K562 (cell line): ENCODE results near the gene ELF1. TPM values are rescaled to one million over a fixed set of nuclear protein-coding genes. Genes with fewer than 3 reads are reported as not detected.

Source experiments
- HNRNPLL ChIP-seq: fragments of 200-400 bp; formaldehyde crosslinking; IDR thresholded peaks from 2 replicates; pipeline ENCODE4 v1.6.1; 2017; ENCODE audit warnings: low read length, low read depth, mild to moderate bottlenecking; ENCODE audit not compliant: poor library complexity, severe bottlenecking
- ID3 ChIP-seq, 2 experiments: fragments of 250-450 bp in 1 of 2; fragments of 450-650 bp in 1 of 2; sonication (Bioruptor Pico) in 1 of 2; IDR thresholded peaks; 2 replicates each; pipeline versions ENCODE4 v1.6.1 to v1.8.0; 2016 to 2021; ENCODE audit warnings: mild to moderate bottlenecking in 2 of 2, moderate library complexity in 2 of 2, missing compliant biosample characterization in 1 of 2, missing genetic modification characterization in 1 of 2
- MTA2 ChIP-seq: fragments of 450-650 bp; IDR thresholded peaks from 2 replicates; pipeline ENCODE4 v1.6.1; 2016; ENCODE audit warnings: low read depth
- MYC ChIP-seq, 2 experiments: fragments of 250-450 bp in 1 of 2; sonication (Bioruptor Pico) in 1 of 2; IDR thresholded peaks; 2 replicates each; pipeline versions ENCODE4 v1.5.1 to v1.6.1; 2012 to 2021; ENCODE audit warnings: low read depth in 2 of 2, borderline replicate concordance in 1 of 2, improper control_type of control experiment in 1 of 2, low read length in 1 of 2, mild to moderate bottlenecking in 1 of 2, moderate library complexity in 1 of 2
- NCOR1 ChIP-seq: fragments of 450-650 bp; IDR thresholded peaks from 2 replicates; pipeline ENCODE4 v1.6.1; 2016; ENCODE audit warnings: mild to moderate bottlenecking, moderate library complexity
- PML ChIP-seq: IDR thresholded peaks from 2 replicates; pipeline ENCODE4 v1.6.1; 2012; ENCODE audit warnings: low read length, inconsistent platforms
- RBM22 ChIP-seq: fragments of 200-400 bp; formaldehyde crosslinking; IDR thresholded peaks from 2 replicates; pipeline ENCODE4 v1.6.1; 2018; ENCODE audit warnings: low read length, low read depth; ENCODE audit not compliant: poor library complexity, severe bottlenecking
- REST ChIP-seq, 2 experiments: fragments of 450-650 bp; formaldehyde crosslinking in 1 of 2; IDR thresholded peaks; 2 replicates each; pipeline versions ENCODE4 v1.4.0 to v1.6.1; 2014 to 2020; ENCODE audit warnings: mild to moderate bottlenecking in 2 of 2, borderline replicate concordance in 1 of 2, low read depth in 1 of 2
- TOE1 ChIP-seq, 2 experiments: fragments of 450-650 bp in 1 of 2; sonication (generic) in 1 of 2; formaldehyde crosslinking in 1 of 2; IDR thresholded peaks; 2 replicates each; pipeline versions ENCODE4 v1.7.1 to v1.8.0; 2016 to 2022; ENCODE audit warnings: borderline replicate concordance in 2 of 2, mild to moderate bottlenecking in 2 of 2, antibody characterized with exemption in 1 of 2, inconsistent platforms in 1 of 2, low read depth in 1 of 2, missing genetic modification reagents in 1 of 2, moderate library complexity in 1 of 2
- ZNF76 ChIP-seq: fragments of 250-450 bp; sonication (Bioruptor Pico); IDR thresholded peaks from 2 replicates; pipeline ENCODE4 v1.4.0; 2020; ENCODE audit warnings: mild to moderate bottlenecking, moderate library complexity, borderline replicate concordance
- polyA plus RNA-seq, 8 experiments: library from polyadenylated mRNA; depleted of rRNA in 4 of 8; stranded (reverse) in 5 of 8; unstranded in 3 of 8; fragments of >200 nt; fragmentation: Nextera tagmentation in 2 of 8; fragmentation: Illumina TruSeq in 1 of 8; extraction: Ambion mirVana in 2 of 8; extraction: Trizol in 1 of 8; gene quantifications; 2 replicates each; pipeline versions ENCODE4 v1.2.1 to v1.2.3, GENCODE V29; 2011 to 2014; ENCODE audit warnings: inconsistent platforms in 1 of 8, missing spikeins in 1 of 8
- total RNA-seq, 7 experiments: library from RNA; depleted of rRNA in 6 of 7; stranded (reverse); fragments of >200 nt in 6 of 7; fragmentation: Illumina TruSeq in 2 of 7; extraction: Trizol in 2 of 7; gene quantifications; 2 replicates each; pipeline versions ENCODE4 v1.2.1 to v1.2.3, GENCODE V29; 2011 to 2021; ENCODE audit warnings: low replicate concordance in 1 of 7
- TF ChIP-seq, protein P1 (sequence below): sonication (generic); formaldehyde crosslinking; IDR thresholded peaks from 2 replicates; pipeline ENCODE4 v1.8.1; 2022; ENCODE audit warnings: missing genetic modification reagents
- TF ChIP-seq, protein P2 (sequence below): fragments of 250-450 bp; sonication (Bioruptor Pico); IDR thresholded peaks from 2 replicates; pipeline ENCODE4 v1.5.1; 2021; ENCODE audit warnings: mild to moderate bottlenecking

The ELF1 gene
- total and polyA plus RNA-seq, 9 of the 15 experiments (the other 6 are each of a cell fraction or from before 2014, with no cell fraction given), result 24.7 to 54.4 (median 33.4) TPM

DNA sequence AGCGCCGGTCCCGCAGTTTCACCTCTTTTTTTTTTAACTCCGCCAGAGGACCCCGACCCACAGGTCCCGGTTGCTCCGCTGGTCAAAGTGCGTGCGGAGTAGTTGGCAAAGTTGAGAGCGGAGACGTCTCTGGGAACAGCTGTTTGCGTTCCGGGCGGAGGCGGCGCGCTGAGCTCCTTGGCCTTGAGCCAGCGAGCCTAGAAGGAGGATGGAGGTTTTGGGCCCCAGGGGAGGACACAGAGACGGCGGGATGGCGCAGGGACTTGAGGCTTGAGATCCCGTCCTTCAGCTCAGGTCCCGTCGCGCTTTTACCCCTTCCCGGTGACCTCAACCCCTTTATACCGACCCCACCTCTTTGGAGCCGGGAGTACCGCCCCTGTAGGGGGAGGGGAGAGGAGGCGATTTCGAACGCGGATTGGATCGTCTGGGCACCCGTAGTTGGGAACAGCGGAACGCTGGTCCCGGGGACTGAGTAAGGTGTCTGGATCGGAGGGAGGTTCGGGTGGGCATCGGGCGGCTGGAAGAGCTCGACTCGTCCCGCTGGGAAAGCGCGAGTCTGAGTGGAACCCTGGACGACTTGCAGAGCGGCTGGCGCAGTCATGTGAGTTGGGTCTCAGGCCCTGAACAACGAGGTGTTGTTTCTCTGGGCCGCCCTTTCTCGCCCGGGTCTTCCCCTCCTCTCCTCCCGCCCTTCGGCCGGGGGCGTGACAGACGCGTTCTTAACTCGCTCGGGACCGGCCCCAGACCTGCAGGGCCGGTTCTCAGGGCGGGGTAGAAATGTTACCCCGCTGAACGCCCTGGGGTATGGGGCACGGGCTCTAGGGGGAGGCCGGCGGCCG, 42.2 kb upstream of the ELF1 start, which contains the start of gene WBP4 (continued):
- TF ChIP-seq, protein P1, sequence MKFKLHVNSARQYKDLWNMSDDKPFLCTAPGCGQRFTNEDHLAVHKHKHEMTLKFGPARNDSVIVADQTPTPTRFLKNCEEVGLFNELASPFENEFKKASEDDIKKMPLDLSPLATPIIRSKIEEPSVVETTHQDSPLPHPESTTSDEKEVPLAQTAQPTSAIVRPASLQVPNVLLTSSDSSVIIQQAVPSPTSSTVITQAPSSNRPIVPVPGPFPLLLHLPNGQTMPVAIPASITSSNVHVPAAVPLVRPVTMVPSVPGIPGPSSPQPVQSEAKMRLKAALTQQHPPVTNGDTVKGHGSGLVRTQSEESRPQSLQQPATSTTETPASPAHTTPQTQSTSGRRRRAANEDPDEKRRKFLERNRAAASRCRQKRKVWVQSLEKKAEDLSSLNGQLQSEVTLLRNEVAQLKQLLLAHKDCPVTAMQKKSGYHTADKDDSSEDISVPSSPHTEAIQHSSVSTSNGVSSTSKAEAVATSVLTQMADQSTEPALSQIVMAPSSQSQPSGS (CRISPR knock-in tag), result no peak
- TF ChIP-seq RBM22 (no peak), MYC (IDR thresholded peaks at IDR 0.05; ENCODE audit: low read depth, low read length) (0 out of 2 replicates have a peak, but pooled peaks have one; percentile 9), MYC (CRISPR knock-in tag; IDR thresholded peaks at IDR 0.05; ENCODE audit: borderline replicate concordance, low read depth) (no peak), TOE1 (IDR thresholded peaks at IDR 0.05; ENCODE audit: borderline replicate concordance) (peak; percentile 92), TOE1 (CRISPR knock-in tag; IDR thresholded peaks at IDR 0.05; ENCODE audit: borderline replicate concordance, low read depth) (no peak), ID3 (CRISPR knock-in tag; IDR thresholded peaks at IDR 0.05) (no peak), ID3 (tag; IDR thresholded peaks at IDR 0.05) (peak; percentile 22; the same call in 1 of the 2 replicates), MTA2 (no peak), PML (0 out of 2 replicates have a peak, but pooled peaks have one; percentile 15), NCOR1 (0 out of 2 replicates have a peak, but pooled peaks have one; percentile 7), REST (IDR thresholded peaks at IDR 0.05; ENCODE audit: borderline replicate concordance) (0 out of 2 replicates have a peak, but pooled peaks have one; percentile 11), REST (CRISPR knock-in tag; IDR thresholded peaks at IDR 0.05; ENCODE audit: low read depth) (no peak), HNRNPLL (peak; percentile 97), ZNF76 (no peak)
- TF ChIP-seq, protein P2, sequence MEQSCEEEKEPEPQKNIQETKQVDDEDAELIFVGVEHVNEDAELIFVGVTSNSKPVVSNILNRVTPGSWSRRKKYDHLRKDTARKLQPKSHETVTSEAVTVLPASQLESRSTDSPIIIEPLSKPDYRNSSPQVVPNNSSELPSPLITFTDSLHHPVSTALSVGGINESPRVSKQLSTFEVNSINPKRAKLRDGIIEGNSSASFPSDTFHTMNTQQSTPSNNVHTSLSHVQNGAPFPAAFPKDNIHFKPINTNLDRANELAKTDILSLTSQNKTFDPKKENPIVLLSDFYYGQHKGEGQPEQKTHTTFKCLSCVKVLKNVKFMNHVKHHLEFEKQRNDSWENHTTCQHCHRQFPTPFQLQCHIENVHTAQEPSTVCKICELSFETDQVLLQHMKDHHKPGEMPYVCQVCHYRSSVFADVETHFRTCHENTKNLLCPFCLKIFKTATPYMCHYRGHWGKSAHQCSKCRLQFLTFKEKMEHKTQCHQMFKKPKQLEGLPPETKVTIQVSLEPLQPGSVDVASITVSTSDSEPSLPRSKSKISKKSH (CRISPR knock-in tag), result no peak
